Lower lobe of right lung (tissue), 2 donors: ENCODE measurements around the gene SS18L1. TPM values are rescaled to one million over a fixed set of nuclear protein-coding genes. Genes with fewer than 3 reads are reported as not detected.
"Not testable (repeated sequence)": the region's sequence is repeated elsewhere in the genome, so short reads cannot be mapped to it uniquely, and the experiment has no call there.

Experiments
- ATAC-seq, 2 donors: fragments of 200-7000 bp; cut with Tn5 transposase; one replicate each; pipeline ENCODE4 v1.9.1; 2020 to 2022; ENCODE audit warnings: mild to moderate bottlenecking in 2 of 2, moderate library complexity in 2 of 2
- DNase-seq: peaks from one replicate; pipeline ENCODE4 v3.0.0-alpha.2; 2020
- H3K27ac ChIP-seq: fragments of 200-600 bp; one replicate; pipeline ENCODE4 v1.8.0; 2022
- H3K27me3 ChIP-seq: fragments of 200-600 bp; one replicate; pipeline ENCODE4 v1.8.0; 2022; ENCODE audit warnings: low read depth
- H3K36me3 ChIP-seq: fragments of 200-600 bp; one replicate; pipeline ENCODE4 v1.8.0; 2022; ENCODE audit warnings: mild to moderate bottlenecking
- H3K4me1 ChIP-seq: fragments of 200-600 bp; one replicate; pipeline ENCODE4 v1.8.0; 2022
- H3K4me3 ChIP-seq: fragments of 200-600 bp; one replicate; pipeline ENCODE4 v1.8.0; 2022; ENCODE audit warnings: mild to moderate bottlenecking
- H3K9me3 ChIP-seq: fragments of 200-600 bp; one replicate; pipeline ENCODE4 v1.8.0; 2022
- intact Hi-C: fragments of 100-400 bp; cut with DNase I; formaldehyde crosslinking; loops from one replicate; pipeline ENCODE4 v1.11.0; 2022
- total RNA-seq: library from RNA; stranded (reverse); fragmentation: NEBNext Ultra II Directional; extraction: Animal tissue kit (Norgen Biotek cat#: 25700); gene quantifications from one replicate; pipeline ENCODE4 v1.2.1, GENCODE V29; 2021
- TF ChIP-seq, protein P1 (sequence below): fragments of 200-600 bp; IDR thresholded peaks from one replicate; pipeline ENCODE4 v1.8.0; 2022; ENCODE audit warnings: antibody characterized with exemption, mild to moderate bottlenecking
- donor health status: DM: no; HTN: yes; CAD: no; lungs with severe emphysema.

The SS18L1 gene
- total RNA-seq, 1 donor from 2014 or later, result 17.8 TPM

DNA sequence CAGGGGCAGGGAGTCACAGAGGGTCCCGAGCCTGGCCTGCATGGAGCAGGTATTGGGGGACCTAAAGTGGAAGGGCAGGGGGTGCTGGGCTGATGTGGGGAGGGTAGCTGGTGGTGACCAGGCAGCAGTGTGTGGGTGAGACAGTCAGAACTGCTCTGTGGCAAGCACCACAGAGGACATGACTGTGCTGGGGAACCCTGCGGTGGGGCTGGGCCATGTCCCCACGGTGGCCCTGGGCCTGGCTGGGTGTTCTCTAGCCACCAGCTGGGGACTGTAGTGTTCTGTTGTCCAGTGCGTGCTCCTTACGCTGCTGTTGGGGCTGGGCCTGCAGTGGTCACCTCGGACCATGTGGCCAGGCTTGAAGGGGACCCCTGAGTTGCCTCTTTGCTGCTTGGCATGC lies 3.6 kb downstream of the SS18L1 start:
- intact Hi-C loops, result no loop called here
- H3K4me1 ChIP-seq, result peaks cover 33% of the 10 kb centered on the region

DNA sequence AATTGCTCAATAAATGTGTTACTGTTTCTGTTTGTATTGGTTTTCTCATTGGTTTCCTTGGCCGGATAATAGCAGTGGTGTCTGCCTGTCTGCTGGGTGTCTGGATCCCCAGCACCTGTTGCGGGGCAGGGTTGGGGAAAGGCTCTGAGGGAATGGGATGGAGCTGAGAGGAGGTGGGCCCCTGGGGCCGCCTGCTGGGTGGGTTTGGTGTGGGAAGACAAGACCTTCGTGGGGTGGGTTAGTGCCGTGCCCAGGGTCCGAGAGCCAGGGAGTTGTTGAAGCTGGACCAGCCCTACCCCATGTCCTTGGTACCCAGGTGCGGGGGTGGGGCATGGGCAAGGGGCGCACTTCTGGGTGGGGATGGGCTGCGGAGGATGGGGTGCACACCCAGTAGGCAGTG lies 4.0 kb downstream of the SS18L1 start:
- Histone ChIP-seq H3K27me3 (no peaks in the 10 kb centered on the region), H3K36me3 (no peaks in the 10 kb centered on the region), H3K9me3 (no peaks in the 10 kb centered on the region), H3K27ac (no peak overlapping the region), H3K4me3 (no peak overlapping the region), H3K4me1 (peaks cover 32% of the 10 kb centered on the region)
- ATAC-seq (no peak), DNase-seq (no peak)
- intact Hi-C loops, result no loop called here
- TF ChIP-seq, protein P1, sequence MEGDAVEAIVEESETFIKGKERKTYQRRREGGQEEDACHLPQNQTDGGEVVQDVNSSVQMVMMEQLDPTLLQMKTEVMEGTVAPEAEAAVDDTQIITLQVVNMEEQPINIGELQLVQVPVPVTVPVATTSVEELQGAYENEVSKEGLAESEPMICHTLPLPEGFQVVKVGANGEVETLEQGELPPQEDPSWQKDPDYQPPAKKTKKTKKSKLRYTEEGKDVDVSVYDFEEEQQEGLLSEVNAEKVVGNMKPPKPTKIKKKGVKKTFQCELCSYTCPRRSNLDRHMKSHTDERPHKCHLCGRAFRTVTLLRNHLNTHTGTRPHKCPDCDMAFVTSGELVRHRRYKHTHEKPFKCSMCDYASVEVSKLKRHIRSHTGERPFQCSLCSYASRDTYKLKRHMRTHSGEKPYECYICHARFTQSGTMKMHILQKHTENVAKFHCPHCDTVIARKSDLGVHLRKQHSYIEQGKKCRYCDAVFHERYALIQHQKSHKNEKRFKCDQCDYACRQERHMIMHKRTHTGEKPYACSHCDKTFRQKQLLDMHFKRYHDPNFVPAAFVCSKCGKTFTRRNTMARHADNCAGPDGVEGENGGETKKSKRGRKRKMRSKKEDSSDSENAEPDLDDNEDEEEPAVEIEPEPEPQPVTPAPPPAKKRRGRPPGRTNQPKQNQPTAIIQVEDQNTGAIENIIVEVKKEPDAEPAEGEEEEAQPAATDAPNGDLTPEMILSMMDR, result no peak

More for the DNA sequence above, 3.6 kb downstream of the SS18L1 start:
- H3K36me3 ChIP-seq, result no peaks in the 10 kb centered on the region
- H3K9me3 ChIP-seq, result no peaks in the 10 kb centered on the region
- ATAC-seq, result no peak
- DNase-seq, result no peak
- H3K27ac ChIP-seq, result no peak overlapping the region
- TF ChIP-seq, protein P1, result no peak
- no peak overlapping the region for H3K4me3 ChIP-seq
- no peaks in the 10 kb centered on the region for H3K27me3 ChIP-seq

DNA sequence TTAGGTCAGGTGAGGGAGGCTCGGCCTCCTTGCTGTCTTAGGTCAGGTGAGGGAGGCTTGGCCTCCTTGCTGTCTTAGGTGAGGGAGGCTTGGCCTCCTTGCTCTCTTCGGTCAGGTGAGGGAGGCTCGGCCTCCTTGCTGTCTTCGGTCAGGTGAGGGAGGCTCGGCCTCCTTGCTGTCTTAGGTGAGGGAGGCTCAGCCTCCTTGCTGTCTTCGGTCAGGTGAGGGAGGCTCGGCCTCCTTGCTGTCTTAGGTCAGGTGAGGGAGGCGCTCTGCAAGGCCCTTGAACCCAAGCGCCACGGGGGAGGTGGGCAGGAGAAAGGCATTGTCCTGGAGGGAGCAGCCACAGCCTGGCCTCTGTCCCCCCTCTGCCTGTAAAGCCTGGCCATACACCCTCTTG lies 4.8 kb downstream of the SS18L1 start:
- intact Hi-C loops, ATAC-seq, H3K9me3 ChIP-seq, H3K27me3 ChIP-seq, H3K36me3 ChIP-seq, DNase-seq, H3K4me3 ChIP-seq: not testable (repeated sequence)
- Histone ChIP-seq H3K27ac (peak overlapping the region; percentile 56), H3K4me1 (peaks cover 32% of the 10 kb centered on the region)

DNA sequence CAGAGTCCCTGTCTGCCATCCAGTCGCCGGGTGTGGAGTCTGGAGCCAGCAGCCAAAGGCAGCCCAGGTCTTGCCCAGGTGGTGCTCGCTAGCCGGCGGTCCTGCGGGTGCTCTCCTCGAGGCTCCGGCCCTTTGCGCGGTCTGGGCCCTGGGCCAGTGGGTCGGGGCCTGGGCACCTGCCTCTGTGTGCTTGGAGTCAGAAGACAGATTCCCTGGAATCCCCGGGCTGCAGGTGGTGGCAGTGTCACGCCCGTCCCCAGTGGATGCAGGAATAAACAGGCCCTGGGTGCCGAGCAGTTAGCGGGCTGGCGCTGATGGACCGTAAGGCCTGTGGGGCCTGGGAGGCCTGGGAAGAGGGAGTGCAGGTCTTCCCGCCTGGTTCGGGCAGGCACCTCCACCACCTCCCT lies 5.3 kb downstream of the SS18L1 start:
- TF ChIP-seq, protein P1, result no peak

DNA sequence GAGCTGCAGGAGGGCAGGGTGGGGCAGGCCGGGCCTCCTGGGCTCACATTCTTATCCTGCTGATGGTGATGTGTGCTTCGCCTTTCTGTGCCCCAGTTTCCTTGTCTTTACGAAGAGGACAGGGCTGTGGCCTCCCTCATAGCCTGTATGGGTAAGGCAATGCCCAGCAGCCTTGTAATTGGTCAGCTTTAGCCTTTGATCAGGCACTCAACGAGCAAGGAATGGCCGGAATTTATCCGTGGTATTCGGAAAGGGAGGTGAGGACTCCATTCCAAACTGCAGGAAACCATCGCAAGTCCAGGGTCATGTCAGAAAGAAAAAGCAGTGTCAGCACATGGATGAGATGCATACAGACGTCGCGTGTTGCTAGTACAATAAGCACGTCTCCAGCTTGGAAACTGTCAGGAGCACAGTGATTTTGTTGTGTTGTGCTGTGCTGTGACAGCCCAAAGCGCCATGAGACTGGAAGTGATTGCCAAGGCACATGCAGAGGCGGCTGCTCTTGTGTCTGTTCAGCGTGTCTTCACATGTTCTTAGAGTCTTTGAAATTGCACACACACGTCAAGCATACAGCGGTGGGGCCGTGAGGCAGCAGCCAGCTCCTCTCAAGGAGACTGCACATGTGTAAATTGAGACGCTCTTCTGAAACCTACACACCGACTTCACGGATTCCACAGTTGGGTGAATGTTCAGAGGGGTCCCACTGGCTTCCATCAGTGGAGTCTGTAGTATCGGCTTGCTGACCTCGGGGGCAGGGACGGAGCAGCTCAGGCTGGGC lies 6.2 kb downstream of the SS18L1 start:
- intact Hi-C loops, result no loop called here
- DNase-seq (no peak), ATAC-seq (peak; percentile 53 to 67)

More for the DNA sequence above, 5.3 kb downstream of the SS18L1 start:
- Histone ChIP-seq H3K4me1 (peaks cover 32% of the 10 kb centered on the region), H3K36me3 (no peaks in the 10 kb centered on the region), H3K27ac (peak overlapping the region; percentile 56), H3K27me3 (no peaks in the 10 kb centered on the region), H3K9me3 (no peaks in the 10 kb centered on the region), H3K4me3 (no peak overlapping the region)
- intact Hi-C loops, result no loop called here
- ATAC-seq (no peak), DNase-seq (no peak)

DNA sequence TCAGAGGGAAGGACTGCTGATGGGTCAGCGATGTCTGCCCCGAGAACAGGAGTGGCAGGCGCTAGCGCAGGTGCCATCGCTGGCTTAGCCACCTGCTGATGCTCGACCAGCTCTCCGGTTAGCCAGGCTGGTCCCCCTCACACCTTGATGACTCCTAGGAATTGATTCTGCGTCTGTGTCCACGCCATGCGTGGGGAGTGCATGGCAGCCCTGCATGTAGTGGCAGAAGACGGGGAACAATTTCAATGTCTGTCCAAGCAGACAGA lies 6.7 kb downstream of the SS18L1 start:
- peaks cover 23% of the 10 kb centered on the region for H3K4me1 ChIP-seq

More for the DNA sequence above, 6.2 kb downstream of the SS18L1 start:
- Histone ChIP-seq H3K4me3 (no peak overlapping the region), H3K4me1 (peaks cover 28% of the 10 kb centered on the region), H3K27me3 (no peaks in the 10 kb centered on the region), H3K9me3 (no peaks in the 10 kb centered on the region), H3K36me3 (no peaks in the 10 kb centered on the region), H3K27ac (peak overlapping the region; percentile 56)
- TF ChIP-seq, protein P1, result no peak

More for the DNA sequence above, 6.7 kb downstream of the SS18L1 start:
- ATAC-seq, result no peak
- TF ChIP-seq, protein P1, result no peak
- Histone ChIP-seq H3K27ac (no peak overlapping the region), H3K9me3 (no peaks in the 10 kb centered on the region), H3K27me3 (no peaks in the 10 kb centered on the region), H3K36me3 (no peaks in the 10 kb centered on the region), H3K4me3 (no peak overlapping the region)
- DNase-seq, result no peak
- intact Hi-C loops, result no loop called here
